SK-N-SH (cell line): ENCODE data around the gene F7. TPM values are rescaled to one million over a fixed set of nuclear protein-coding genes. Genes with fewer than 3 reads are reported as not detected.

Source experiments
- CTCF ChIA-PET: fragments of 300-600, 350-600 bp; formaldehyde crosslinking; extraction: SDS; loops from one replicate; lab custom pipeline; 2021; lab: Yijun Ruan, JAX
- POLR2A ChIA-PET: fragments of 350-600 bp; sonication (Branson Sonifier 250); formaldehyde crosslinking; extraction: SDS; loops from one replicate; lab custom pipeline; 2020; ENCODE audit warnings: antibody characterized with exemption, inconsistent platforms; lab: Yijun Ruan, JAX
- DNase-seq: peaks from one replicate; pipeline ENCODE4 v3.0.0; 2012
- H2AFZ ChIP-seq: fragments of 200-600 bp; sonication (generic); 2 replicates; pipeline ENCODE4 v1.8.1; 2016; ENCODE audit warnings: antibody characterized with exemption, mild to moderate bottlenecking, low read depth
- H3F3A ChIP-seq: fragments of 200-600 bp; sonication (generic); replicated peaks from 2 replicates; pipeline ENCODE3; 2016; ENCODE audit warnings: antibody characterized with exemption, mild to moderate bottlenecking; ENCODE audit not compliant: insufficient read depth
- H3K27ac ChIP-seq, 2 experiments: fragments of 200-500 bp in 1 of 2; fragments of 200-600 bp in 1 of 2; sonication (Bioruptor generic) in 1 of 2; sonication (generic), shearing (Covaris generic) in 1 of 2; 2 replicates each; pipeline versions ENCODE4 v1.5.1 to v1.6.1; 2014 to 2016; ENCODE audit warnings: low read depth in 2 of 2, inconsistent platforms in 1 of 2, low read length in 1 of 2, mild to moderate bottlenecking in 1 of 2, mixed read lengths in 1 of 2
- H3K27me3 ChIP-seq: fragments of 200-600 bp; sonication (generic), shearing (Covaris generic); 2 replicates; pipeline ENCODE4 v1.6.1; 2016; ENCODE audit warnings: mixed run types; ENCODE audit not compliant: insufficient read depth
- H3K36me3 ChIP-seq, 2 experiments: fragments of 200-500 bp in 1 of 2; fragments of 200-600 bp in 1 of 2; sonication (Bioruptor generic) in 1 of 2; sonication (generic) in 1 of 2; replicated peaks in 1 of 2; 2 replicates each; pipeline versions ENCODE3 to v1.5.1; 2014 to 2016; ENCODE audit warnings: low read length in 1 of 2, mild to moderate bottlenecking in 1 of 2; ENCODE audit not compliant: insufficient read depth in 2 of 2, control insufficient read depth in 1 of 2
- H3K4me1 ChIP-seq, 2 experiments: fragments of 200-500 bp in 1 of 2; fragments of 200-600 bp in 1 of 2; sonication (Bioruptor generic) in 1 of 2; sonication (generic), shearing (Covaris generic) in 1 of 2; 2 replicates each; pipeline versions ENCODE4 v1.5.1 to v1.6.1; 2014 to 2016; ENCODE audit warnings: low read depth in 1 of 2, low read length in 1 of 2, mixed run types in 1 of 2; ENCODE audit not compliant: insufficient read depth in 2 of 2, control insufficient read depth in 1 of 2
- H3K4me2 ChIP-seq: fragments of 200-600 bp; sonication (generic), shearing (Covaris generic); 2 replicates; pipeline ENCODE4 v1.6.1; 2017; ENCODE audit warnings: mixed run types
- H3K4me3 ChIP-seq, 2 experiments: fragments of 200-500 bp in 1 of 2; fragments of 200-600 bp in 1 of 2; sonication (Bioruptor generic) in 1 of 2; sonication (generic), shearing (Covaris generic) in 1 of 2; 2 replicates each; pipeline versions ENCODE4 v1.5.1 to v1.8.1; 2014 to 2016; ENCODE audit warnings: low read depth in 2 of 2, inconsistent platforms in 1 of 2, low read length in 1 of 2, mild to moderate bottlenecking in 1 of 2, mixed read lengths in 1 of 2, moderate library complexity in 1 of 2
- H3K79me2 ChIP-seq: fragments of 200-600 bp; sonication (generic); 2 replicates; pipeline ENCODE4 v1.8.1; 2017; ENCODE audit warnings: mild to moderate bottlenecking; ENCODE audit not compliant: insufficient read depth
- H3K9ac ChIP-seq: fragments of 200-600 bp; sonication (generic); 2 replicates; pipeline ENCODE4 v1.6.1; 2017; ENCODE audit warnings: mixed run types
- H3K9me2 ChIP-seq: fragments of 200-600 bp; sonication (generic); 2 replicates; pipeline ENCODE4 v1.6.1; 2017; ENCODE audit warnings: mixed run types
- H3K9me3 ChIP-seq: fragments of 200-600 bp; sonication (generic); 2 replicates; pipeline ENCODE4 v1.6.1; 2017; ENCODE audit warnings: mixed run types, mild to moderate bottlenecking, moderate library complexity
- H4K20me1 ChIP-seq: fragments of 200-600 bp; sonication (generic); 2 replicates; pipeline ENCODE4 v1.6.1; 2017; ENCODE audit warnings: mild to moderate bottlenecking, mixed run types; ENCODE audit not compliant: insufficient read depth
- ELF1 ChIP-seq: IDR thresholded peaks from 2 replicates; pipeline ENCODE4 v1.4.0; 2012
- EP300 ChIP-seq, 2 experiments: IDR thresholded peaks; 2 replicates each; pipeline versions ENCODE4 v1.4.0 to v1.6.1; 2012; ENCODE audit warnings: borderline replicate concordance in 1 of 2, low read depth in 1 of 2, low read length in 1 of 2
- EZH2phosphoT487 ChIP-seq: fragments of 200-600 bp; sonication (generic); IDR thresholded peaks from 2 replicates; pipeline ENCODE4 v1.6.1; 2017; ENCODE audit warnings: low read depth, mixed run types, mild to moderate bottlenecking, antibody characterized with exemption, moderate library complexity, borderline replicate concordance
- FOSL2 ChIP-seq: IDR thresholded peaks from 2 replicates; pipeline ENCODE4 v1.4.0; 2012; ENCODE audit warnings: low read depth, mild to moderate bottlenecking, moderate library complexity, borderline replicate concordance
- FOXJ3 ChIP-seq: sonication (generic); formaldehyde crosslinking; IDR thresholded peaks from 2 replicates; pipeline ENCODE4 v1.5.1; 2020; ENCODE audit warnings: mild to moderate bottlenecking, missing genetic modification reagents
- FOXM1 ChIP-seq: IDR thresholded peaks from 2 replicates; pipeline ENCODE4 v1.4.0; 2012; ENCODE audit warnings: low read depth, mild to moderate bottlenecking
- GABPA ChIP-seq: IDR thresholded peaks from 2 replicates; pipeline ENCODE4 v1.4.0; 2012; ENCODE audit warnings: low read depth, mild to moderate bottlenecking
- MEF2A ChIP-seq: IDR thresholded peaks from 2 replicates; pipeline ENCODE4 v1.4.0; 2012; ENCODE audit warnings: low read depth, borderline replicate concordance
- PBX3 ChIP-seq: IDR thresholded peaks from 2 replicates; pipeline ENCODE4; 2012
- RCOR1 ChIP-seq: fragments of 150-350 bp; IDR thresholded peaks from 2 replicates; pipeline ENCODE4 v1.6.1; 2017; ENCODE audit warnings: antibody characterized with exemption, low read length
- RFX5 ChIP-seq: IDR thresholded peaks from 2 replicates; pipeline ENCODE4 v1.6.1; 2012; ENCODE audit warnings: mild to moderate bottlenecking, improper control_type of control experiment, low read length
- USF1 ChIP-seq: IDR thresholded peaks from 2 replicates; pipeline ENCODE4 v1.4.0; 2012; ENCODE audit warnings: low read depth, borderline replicate concordance
- YY1 ChIP-seq: IDR thresholded peaks from 2 replicates; pipeline ENCODE4 v1.4.0; 2012; ENCODE audit warnings: low read depth, mild to moderate bottlenecking
- WGBS: methylation state at CpG from one replicate; pipeline ENCODE4 v1.1.6; 2017; ENCODE audit warnings: low lambda C conversion rate; 5-methylcytosine and 5-hydroxymethylcytosine counted together
- polyA plus RNA-seq, 3 experiments: library from polyadenylated mRNA; depleted of rRNA; stranded (reverse); fragments of >200 nt; gene quantifications; 2 replicates each; pipeline ENCODE4 v1.2.3, GENCODE V29; 2012
- TF ChIP-seq, protein P1 (sequence below): fragments of 150-350 bp; IDR thresholded peaks from 2 replicates; pipeline ENCODE4 v1.6.1; 2017; ENCODE audit warnings: antibody characterized with exemption, low read length, low read depth, borderline replicate concordance

F7 gene
- polyA plus RNA-seq, 1 of the 3 experiments (the other 2 are of a cell fraction): not detected

DNA sequence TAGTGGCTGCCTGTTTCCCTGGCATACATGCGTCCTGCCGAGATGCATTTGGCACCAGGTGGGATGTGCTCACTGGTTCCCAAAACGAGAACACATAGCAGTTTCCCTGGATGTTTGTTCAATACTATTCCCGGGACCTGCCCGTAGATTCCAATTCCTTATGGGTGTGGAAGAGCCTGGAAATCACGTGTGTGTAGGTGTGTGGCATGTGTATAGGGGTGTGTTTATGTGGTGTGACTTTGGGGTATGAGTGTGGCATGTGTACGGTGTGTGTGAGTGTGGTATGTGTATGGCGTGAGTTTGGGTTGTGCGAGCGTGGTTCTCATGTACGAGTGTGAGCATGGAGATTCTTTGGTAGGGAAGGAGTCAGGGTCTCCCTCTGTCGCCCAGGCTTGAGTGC, 2.9 kb upstream of the F7 start:
- Histone ChIP-seq H3K27me3 (no peaks in the 10 kb centered on the region), H4K20me1 (no peaks in the 10 kb centered on the region), H3K36me3 (no peaks in the 10 kb centered on the region), H3K9me2 (no peaks in the 10 kb centered on the region), H3K4me2 (no peak overlapping the region), H3K4me1 (no peaks in the 10 kb centered on the region), H3K27ac (no peak overlapping the region), H3K4me3 (no peak overlapping the region), H3K79me2 (no peaks in the 10 kb centered on the region), H3F3A (no peaks in the 10 kb centered on the region), H3K9me3 (no peaks in the 10 kb centered on the region), H2AFZ (no peak overlapping the region), H3K9ac (no peak overlapping the region)
- POLR2A ChIA-PET: no interaction called here
- CTCF ChIA-PET: interaction anchor here (1.0 kb wide), 1 partner anchor 38 kb away, joined by 3 read pairs; no protein-coding TSS in a partner anchor
- no peak for DNase-seq
- WGBS: 80% methylated on average over 10 of the region's 12 CpGs
- TF ChIP-seq PBX3 (no peak), GABPA (no peak), ELF1 (no peak), FOSL2 (no peak), FOXJ3 (CRISPR knock-in tag) (no peak)
- TF ChIP-seq, protein P1, sequence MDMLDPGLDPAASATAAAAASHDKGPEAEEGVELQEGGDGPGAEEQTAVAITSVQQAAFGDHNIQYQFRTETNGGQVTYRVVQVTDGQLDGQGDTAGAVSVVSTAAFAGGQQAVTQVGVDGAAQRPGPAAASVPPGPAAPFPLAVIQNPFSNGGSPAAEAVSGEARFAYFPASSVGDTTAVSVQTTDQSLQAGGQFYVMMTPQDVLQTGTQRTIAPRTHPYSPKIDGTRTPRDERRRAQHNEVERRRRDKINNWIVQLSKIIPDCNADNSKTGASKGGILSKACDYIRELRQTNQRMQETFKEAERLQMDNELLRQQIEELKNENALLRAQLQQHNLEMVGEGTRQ: no peak

DNA sequence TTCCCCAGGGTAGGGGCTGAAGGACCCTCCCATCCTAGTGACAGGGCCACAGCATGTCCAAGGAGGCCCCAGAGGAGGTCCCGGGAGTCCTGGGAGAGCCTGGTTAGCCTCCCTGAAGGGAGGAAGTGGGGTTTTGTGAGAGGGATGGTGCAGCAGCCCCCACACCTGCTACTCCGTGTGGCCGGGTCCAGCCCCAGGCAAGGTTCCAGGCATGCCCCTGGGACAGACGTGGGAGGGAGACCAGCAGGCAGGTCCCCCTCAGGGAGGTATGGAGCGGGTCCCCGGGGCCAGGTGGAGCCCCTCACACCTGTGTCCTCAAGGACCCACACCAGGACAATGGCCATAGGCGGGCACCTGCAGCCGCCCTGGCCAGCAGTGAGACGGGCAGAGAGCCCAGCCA, 1.9 kb upstream of the F7 start:
- no CpG with 5 or more reads among the region's 9 CpGs for WGBS
- no peak overlapping the region for H3K9ac ChIP-seq
- H3K9me2 ChIP-seq: no peaks in the 10 kb centered on the region
- no peak for TF ChIP-seq RCOR1
- TF ChIP-seq USF1: no peak
- no peak for TF ChIP-seq GABPA
- no peak for TF ChIP-seq RFX5
- no peak for TF ChIP-seq FOXJ3 (CRISPR knock-in tag)
- TF ChIP-seq EP300 (IDR thresholded peaks at IDR 0.05; ENCODE audit: borderline replicate concordance in 1 of 2, low read depth in 1 of 2, low read length in 1 of 2): no peak
- TF ChIP-seq MEF2A: no peak
- TF ChIP-seq YY1: no peak
- TF ChIP-seq FOXM1: no peak
- TF ChIP-seq EZH2phosphoT487: no peak
- no peaks in the 10 kb centered on the region for H4K20me1 ChIP-seq
- H3K4me2 ChIP-seq: no peak overlapping the region
- POLR2A ChIA-PET: no interaction called here
- no peak overlapping the region for H3K4me3 ChIP-seq
- H3K79me2 ChIP-seq: no peaks in the 10 kb centered on the region
- H3F3A ChIP-seq: no peaks in the 10 kb centered on the region
- no peaks in the 10 kb centered on the region for H3K36me3 ChIP-seq
- H3K27ac ChIP-seq: no peak overlapping the region
- no peaks in the 10 kb centered on the region for H3K27me3 ChIP-seq
- no peak for DNase-seq
- CTCF ChIA-PET: interaction anchor here (1.6 kb wide), 1 partner anchor 9 kb away, joined by 3 read pairs; no protein-coding TSS in a partner anchor
- no peaks in the 10 kb centered on the region for H3K9me3 ChIP-seq
- H3K4me1 ChIP-seq: no peaks in the 10 kb centered on the region
- H2AFZ ChIP-seq: no peak overlapping the region
